ENCODE data around the gene VTI1A.

GRCh38 chr10:112723876-112724275 lies 276.9 kb downstream of the VTI1A start:
- TF ChIP-seq RXRA (IDR thresholded peaks at IDR 0.05) (no peak), JUND (IDR thresholded peaks at IDR 0.05) (no peak)

Data from liver (tissue), 2 donors.